Medulla oblongata (tissue), 1 donor: Measurements from ENCODE around the gene HAO2.

Experiments used
- DNase-seq: peaks from one replicate; pipeline ENCODE4 v3.0.0-alpha.2; 2015; ENCODE audit errors: extremely low spot score

HAO2 gene

DNA sequence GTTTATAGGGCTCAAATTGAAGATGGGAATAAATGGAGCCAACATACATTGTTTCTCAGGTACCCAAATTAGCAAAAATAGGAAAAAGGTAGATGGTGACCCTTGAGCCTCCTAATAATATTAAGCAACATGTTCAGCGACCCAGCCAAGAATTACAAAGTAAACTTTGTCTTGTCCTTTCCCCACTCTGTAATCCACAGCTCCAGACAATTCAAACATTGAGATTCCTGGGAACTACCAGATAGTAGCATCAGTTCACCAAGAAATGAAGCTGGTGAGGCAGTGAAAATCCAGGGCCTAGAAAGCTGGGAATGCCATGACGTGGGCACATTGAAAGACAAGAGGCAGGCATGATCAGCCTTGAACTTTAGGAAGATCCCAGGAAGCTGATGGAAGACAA is 11.7 kb downstream of the HAO2 start:
- DNase-seq, result no peak

- DNase-seq, result no peak
These were observed 12.5 kb downstream of the HAO2 start for GRCh38 chr1:119380983-119381662.

DNA sequence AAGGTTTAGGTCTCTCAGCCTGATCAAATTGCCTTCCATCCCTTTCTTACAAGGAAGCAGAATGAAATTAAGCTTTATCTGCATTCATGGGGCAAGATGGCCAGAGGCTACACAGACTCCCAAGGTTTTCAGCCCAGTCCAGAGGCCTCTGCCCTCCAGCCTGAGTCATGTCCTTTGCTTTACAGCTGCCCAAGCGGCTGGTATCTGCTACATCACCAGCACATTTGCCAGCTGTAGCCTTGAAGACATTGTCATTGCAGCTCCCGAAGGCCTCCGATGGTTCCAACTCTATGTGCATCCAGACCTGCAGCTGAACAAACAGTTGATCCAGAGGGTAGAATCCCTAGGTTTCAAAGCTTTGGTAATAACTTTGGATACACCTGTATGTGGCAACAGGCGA is 16.0 kb downstream of the HAO2 start:
- DNase-seq, result no peak

GRCh38 chr1:119385650-119386049 is 17.1 kb downstream of the HAO2 start:
- DNase-seq, result no peak

GRCh38 chr1:119387858-119388257 is 19.3 kb downstream of the HAO2 start:
- DNase-seq, result no peak

- no peak for DNase-seq
These were observed 19.9 kb downstream of the HAO2 start for GRCh38 chr1:119388450-119388849.

- DNase-seq, result no peak
These were observed 21.9 kb downstream of the HAO2 start for GRCh38 chr1:119390526-119390925.

- DNase-seq, result no peak
These were observed 23.2 kb downstream of the HAO2 start for GRCh38 chr1:119391749-119392148.

DNA sequence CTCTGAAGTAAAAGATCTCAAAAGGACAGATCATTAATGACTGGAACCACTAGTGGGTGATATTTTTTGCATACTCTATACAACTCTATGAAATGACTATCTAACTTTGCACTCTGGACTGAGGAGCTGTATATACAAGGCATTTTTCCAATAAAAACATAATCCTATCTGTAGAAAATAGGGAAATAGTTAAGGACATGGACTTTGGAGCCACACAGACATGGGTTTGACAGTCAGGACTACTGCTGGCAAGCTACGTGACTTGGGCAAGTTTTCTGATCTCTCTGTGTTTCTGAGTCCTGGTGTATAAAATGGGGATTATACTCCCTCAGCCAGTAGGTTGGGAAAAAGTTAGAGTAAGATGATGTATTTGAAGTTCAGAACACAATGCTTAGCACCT is 25.5 kb downstream of the HAO2 start:
- DNase-seq, result no peak

DNA sequence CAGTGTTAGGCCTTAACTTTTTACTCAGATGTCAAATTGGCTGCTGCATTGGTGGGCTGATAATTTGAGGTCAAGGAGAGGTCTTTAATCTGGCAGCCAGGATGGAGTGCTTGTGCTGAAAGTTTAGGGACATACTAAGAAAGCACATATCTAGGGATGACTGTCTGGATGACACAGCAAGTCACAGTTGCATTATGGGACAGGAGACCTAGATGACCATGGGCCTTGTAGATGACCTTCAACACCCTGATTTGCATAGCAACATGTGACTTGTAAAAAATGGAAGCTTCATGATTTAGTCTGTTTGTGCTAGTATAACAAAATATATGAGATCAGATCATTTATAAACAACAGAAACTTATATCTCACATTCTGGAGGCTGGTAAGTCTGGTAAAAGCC is 28.4 kb downstream of the HAO2 start:
- no peak for DNase-seq

DNA sequence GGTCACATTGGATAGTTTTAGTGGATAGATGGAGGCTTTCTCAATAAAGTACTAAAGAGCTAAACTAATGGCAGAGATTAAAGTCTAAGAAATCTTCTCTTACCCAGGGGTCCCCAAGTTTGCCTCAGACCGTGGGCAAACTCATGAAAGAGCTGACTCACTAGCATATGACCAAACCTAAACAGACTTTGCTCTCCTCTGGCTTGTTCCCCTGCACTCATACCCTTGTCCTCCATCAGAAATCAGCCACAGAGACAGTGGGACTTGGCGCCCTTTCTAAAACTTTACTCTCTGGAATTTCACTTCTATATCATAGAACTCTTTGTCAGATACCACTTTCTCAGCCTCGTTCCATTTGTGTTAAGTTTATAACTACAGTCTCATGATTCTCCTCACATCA is 29.4 kb downstream of the HAO2 start:
- no peak for DNase-seq

DNA sequence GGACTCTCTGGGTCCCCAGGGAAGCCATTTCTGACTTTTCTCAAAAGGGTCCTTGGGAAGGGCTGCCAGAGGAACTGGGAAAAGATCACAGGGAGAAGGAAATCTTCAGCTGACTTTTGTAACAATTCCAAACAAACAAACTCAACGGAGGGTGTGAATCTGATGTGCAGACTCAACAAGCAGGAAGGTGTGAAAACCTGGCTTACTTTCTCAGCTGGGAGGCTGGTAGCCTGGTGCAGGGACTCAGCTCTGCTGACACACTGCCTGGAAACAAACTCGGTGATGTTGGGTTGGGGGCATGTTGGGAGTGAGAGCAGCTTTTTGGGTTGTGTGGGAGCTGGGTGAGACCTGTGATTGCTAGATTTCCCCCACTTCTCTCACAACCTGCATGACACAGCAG is 36.2 kb downstream of the HAO2 start:
- DNase-seq, result no peak

GRCh38 chr1:119409731-119410130 is 41.1 kb downstream of the HAO2 start:
- no peak for DNase-seq

DNA sequence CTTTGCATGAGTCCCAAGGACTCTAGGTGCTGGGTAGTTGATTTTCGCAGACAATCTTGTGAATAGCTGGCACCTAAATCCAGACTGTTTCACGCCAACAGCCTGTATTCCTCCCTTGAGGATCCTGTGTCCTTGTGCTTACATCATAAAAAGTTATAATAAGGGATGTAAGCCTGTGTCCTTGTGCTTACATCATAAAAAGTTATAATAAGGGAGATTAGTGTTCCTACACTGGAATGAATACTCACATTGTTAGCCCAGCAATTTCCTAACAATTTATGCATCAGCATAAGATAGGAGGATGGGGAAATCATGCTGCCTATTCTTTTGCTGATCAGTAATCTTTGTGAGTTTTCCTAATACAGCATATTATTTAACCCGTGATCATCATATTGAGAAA is 42.4 kb downstream of the HAO2 start:
- DNase-seq, result no peak

- DNase-seq, result no peak
These were observed 46.4 kb downstream of the HAO2 start, which contains the start of gene HSD3B2 for GRCh38 chr1:119414950-119415349. Gene HSD3B2 (plus strand): TSS chr1:119415150. CDS start chr1:119415420, 270 bp downstream.

GRCh38 chr1:119416006-119416640 is 47.5 kb downstream of the HAO2 start:
- DNase-seq, result no peak

DNA sequence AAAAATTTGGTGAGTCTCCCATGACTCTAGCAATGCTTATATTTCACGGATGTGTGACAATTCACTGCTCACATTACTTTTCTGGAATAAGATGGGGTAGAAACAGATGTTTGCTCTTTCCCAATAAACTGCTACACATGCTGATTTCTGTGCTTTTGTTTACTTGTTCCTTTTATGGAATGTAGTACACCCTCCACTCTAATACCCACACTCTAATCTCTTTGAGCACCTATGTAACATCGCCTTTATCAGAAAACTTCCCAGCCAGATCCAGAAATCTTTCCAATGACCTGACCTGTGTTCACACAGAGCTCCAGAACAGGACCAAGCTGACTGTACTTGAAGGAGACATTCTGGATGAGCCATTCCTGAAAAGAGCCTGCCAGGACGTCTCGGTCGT is 50.5 kb downstream of the HAO2 start:
- DNase-seq, result no peak

- no peak for DNase-seq
These were observed 52.1 kb downstream of the HAO2 start for GRCh38 chr1:119420638-119421037.

- DNase-seq, result no peak
These were observed 54.0 kb downstream of the HAO2 start for GRCh38 chr1:119422631-119423030.

DNA sequence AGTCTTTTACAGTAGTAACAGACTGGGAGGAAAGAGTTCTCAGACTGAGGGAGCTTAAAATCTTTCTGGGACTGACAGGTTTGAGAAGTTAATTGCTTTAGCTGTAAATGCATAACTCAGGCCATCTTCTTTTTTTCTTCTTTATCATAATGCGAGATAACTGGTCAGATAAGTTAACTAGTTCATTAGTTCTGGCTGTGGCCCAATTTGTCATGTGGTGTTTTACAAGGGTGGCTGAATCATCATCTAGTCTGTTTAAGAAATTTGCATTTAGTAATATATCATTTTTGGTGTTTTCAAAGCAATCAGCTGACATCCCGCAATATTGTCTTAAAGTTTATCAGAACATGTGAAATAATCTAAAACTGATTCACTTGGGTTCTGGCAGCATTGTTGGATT is 60.4 kb downstream of the HAO2 start:
- DNase-seq, result no peak

DNA sequence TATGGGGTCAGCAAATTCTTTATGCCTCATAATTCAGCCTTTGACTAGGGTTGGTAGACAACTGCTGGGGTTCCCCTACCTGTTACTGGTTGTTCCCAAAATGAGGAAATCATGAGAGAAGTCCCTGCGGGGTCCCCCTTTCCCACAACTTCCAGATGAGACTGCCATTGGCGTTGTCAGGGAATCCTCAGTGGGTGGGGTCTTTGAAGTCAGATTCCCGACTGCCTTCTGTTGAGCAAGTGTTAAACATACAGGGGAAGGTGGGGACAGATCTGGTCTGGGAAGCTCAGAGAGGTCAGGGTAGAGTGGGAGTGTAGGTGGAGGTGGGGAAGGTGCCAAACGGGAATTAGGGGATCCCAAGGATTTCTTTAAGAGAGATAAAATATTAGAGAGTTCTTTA is 61.1 kb downstream of the HAO2 start:
- DNase-seq, result no peak

GRCh38 chr1:119430486-119430885 is 61.9 kb downstream of the HAO2 start:
- DNase-seq, result no peak

DNA sequence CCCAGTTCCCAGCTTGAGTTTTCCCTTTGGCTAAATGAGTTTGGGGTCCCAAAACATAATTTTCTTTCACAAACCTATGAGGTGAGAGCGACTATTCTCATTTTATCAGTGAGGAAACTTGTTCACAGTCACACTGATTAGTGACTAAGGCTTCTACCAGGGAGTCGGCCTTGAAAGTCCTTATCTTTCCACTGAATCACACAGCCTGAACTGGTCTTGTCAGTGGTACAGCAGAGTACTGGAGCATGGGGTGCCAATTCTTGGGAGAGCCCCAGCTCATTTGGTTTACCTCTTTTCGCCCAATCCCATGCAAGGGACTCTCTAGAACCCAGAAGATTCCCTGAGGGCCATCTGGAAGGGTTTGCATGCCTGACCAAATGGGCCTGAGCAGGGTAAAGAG is 63.3 kb downstream of the HAO2 start:
- no peak for DNase-seq

DNA sequence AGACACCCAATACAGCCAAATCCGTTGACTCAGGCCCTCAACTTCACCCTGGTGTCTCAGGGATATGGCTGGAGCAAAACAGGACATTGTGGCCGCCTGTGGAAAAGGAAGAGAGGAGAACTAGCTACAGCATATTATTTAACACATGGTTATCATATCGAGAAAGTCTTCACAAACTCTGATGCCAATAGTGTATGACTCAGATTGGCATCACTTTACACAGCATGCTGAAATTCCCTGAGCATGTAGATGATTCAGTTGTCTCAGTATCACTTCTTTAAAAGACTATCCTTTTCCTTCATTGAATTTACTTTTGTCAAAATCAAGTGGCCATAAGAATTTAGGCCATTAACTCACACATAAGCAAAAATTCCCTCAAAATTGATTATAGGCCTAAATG is 66.5 kb downstream of the HAO2 start:
- DNase-seq, result no peak
